Progenitor cell of endocrine pancreas (in vitro differentiated cells): ENCODE measurements around the gene SEMA3D. TPM values are rescaled to one million over a fixed set of nuclear protein-coding genes. Genes with fewer than 3 reads are reported as not detected.

Experiments used
- DNase-seq: peaks from one replicate; pipeline ENCODE4 v3.0.0; 2021; ENCODE audit warnings: low spot score; ENCODE audit not compliant: unreplicated experiment
- H3K27ac Mint-ChIP-seq: 2 replicates; pipeline ENCODE4 v1.8.0; 2021; ENCODE audit warnings: mild to moderate bottlenecking, moderate library complexity, mixed read lengths
- H3K27me3 Mint-ChIP-seq: 2 replicates; pipeline ENCODE4 v1.8.0; 2021; ENCODE audit warnings: mixed read lengths
- H3K36me3 Mint-ChIP-seq: 2 replicates; pipeline ENCODE4 v1.8.0; 2022; ENCODE audit warnings: mixed read lengths; ENCODE audit not compliant: insufficient read depth
- H3K4me1 Mint-ChIP-seq: 2 replicates; pipeline ENCODE4 v1.8.0; 2021; ENCODE audit warnings: low read depth, mixed read lengths
- H3K4me3 Mint-ChIP-seq: 2 replicates; pipeline ENCODE4 v1.8.0; 2021; ENCODE audit warnings: low read depth, mild to moderate bottlenecking, moderate library complexity, mixed read lengths
- H3K9me3 Mint-ChIP-seq: 2 replicates; pipeline ENCODE4 v1.8.0; 2021; ENCODE audit warnings: low read depth, mixed read lengths
- CTCF ChIP-seq: fragments of 200-600 bp; sonication (generic); IDR thresholded peaks from one replicate; pipeline ENCODE4 v1.5.0; 2021; ENCODE audit warnings: antibody characterized with exemption, mild to moderate bottlenecking; ENCODE audit not compliant: unreplicated experiment
- total RNA-seq: library from RNA; stranded (reverse); gene quantifications from 2 replicates; pipeline ENCODE4 v1.2.1, GENCODE V29; 2021

Gene SEMA3D
- total RNA-seq, 1 donor from 2014 or later: 27.9 TPM

DNA sequence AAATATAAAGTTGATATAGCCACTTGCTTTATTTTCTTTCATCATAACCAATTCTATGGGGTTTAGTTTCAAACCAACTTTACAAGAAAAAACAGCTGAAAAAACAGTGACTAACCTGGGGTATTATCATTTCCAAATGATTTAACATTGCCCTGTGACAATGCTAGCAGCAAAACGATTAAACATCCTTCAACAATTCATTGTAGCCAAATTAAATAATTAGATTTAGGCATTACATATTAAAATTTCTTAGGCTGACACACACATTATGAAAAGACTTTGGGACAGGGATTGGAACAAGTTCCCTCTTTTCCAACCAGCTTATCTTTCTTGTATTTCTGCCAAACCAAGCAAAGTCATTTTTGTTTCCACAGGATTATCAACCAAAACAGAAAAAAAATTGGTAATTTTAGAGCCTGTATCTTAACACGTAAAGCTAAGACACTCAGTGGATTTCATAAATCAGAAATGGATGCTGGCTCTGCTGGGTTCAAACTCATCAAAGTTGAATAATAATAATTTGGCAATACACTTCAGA is 84.0 kb downstream of the SEMA3D start:
- DNase-seq: no peak
- Mint-ChIP-seq H3K36me3 (no peaks in the 10 kb centered on the region), H3K4me1 (peaks cover 19% of the 10 kb centered on the region), H3K9me3 (peaks cover 3% of the 10 kb centered on the region), H3K27ac (no peak overlapping the region), H3K27me3 (no peaks in the 10 kb centered on the region), H3K4me3 (no peak overlapping the region)
- TF ChIP-seq CTCF: no peak

GRCh38 chr7:85101347-85101746 is 85.5 kb downstream of the SEMA3D start:
- Mint-ChIP-seq H3K4me3 (no peak overlapping the region), H3K27me3 (no peaks in the 10 kb centered on the region), H3K4me1 (peaks cover 19% of the 10 kb centered on the region), H3K27ac (no peak overlapping the region), H3K9me3 (peaks cover 3% of the 10 kb centered on the region), H3K36me3 (peaks cover 2% of the 10 kb centered on the region)
- DNase-seq: no peak
- TF ChIP-seq CTCF: no peak

DNA sequence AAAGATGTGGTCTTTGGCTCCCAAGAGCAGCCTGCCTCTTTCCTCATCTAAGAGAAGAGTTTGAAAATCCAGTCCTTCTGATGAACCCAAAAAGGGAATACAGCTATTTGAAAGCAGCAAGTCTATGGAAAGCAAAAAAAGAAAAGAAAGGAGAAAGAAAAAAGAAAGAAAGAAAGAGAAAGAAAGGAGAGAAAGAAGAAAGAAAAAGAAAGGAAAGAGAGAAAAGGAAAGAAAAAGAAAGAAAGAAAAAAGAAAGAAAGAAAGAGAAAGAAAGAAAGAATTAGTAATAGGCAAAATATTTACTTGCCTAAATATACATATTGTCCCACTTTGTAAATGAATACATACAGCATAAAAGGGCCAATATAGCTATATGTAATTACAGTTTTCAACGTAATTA is 89.0 kb downstream of the SEMA3D start:
- Mint-ChIP-seq H3K9me3 (no peaks in the 10 kb centered on the region), H3K36me3 (peaks cover 2% of the 10 kb centered on the region), H3K27ac (no peak overlapping the region), H3K27me3 (no peaks in the 10 kb centered on the region), H3K4me3 (no peak overlapping the region), H3K4me1 (peaks cover 3% of the 10 kb centered on the region)
- TF ChIP-seq CTCF: no peak
- no peak for DNase-seq

GRCh38 chr7:85095806-85096205 is 91.0 kb downstream of the SEMA3D start:
- no peaks in the 10 kb centered on the region for H3K27me3 Mint-ChIP-seq
- H3K4me3 Mint-ChIP-seq: no peak overlapping the region
- no peaks in the 10 kb centered on the region for H3K9me3 Mint-ChIP-seq
- no peak overlapping the region for H3K27ac Mint-ChIP-seq
- no peak for DNase-seq
- H3K36me3 Mint-ChIP-seq: peaks cover 2% of the 10 kb centered on the region
- TF ChIP-seq CTCF: no peak
- H3K4me1 Mint-ChIP-seq: no peaks in the 10 kb centered on the region

GRCh38 chr7:85095366-85095765 is 91.5 kb downstream of the SEMA3D start:
- no peak for DNase-seq
- no peaks in the 10 kb centered on the region for H3K27me3 Mint-ChIP-seq
- no peak overlapping the region for H3K4me3 Mint-ChIP-seq
- H3K9me3 Mint-ChIP-seq: no peaks in the 10 kb centered on the region
- H3K27ac Mint-ChIP-seq: no peak overlapping the region
- H3K4me1 Mint-ChIP-seq: no peaks in the 10 kb centered on the region
- TF ChIP-seq CTCF: no peak
- peaks cover 2% of the 10 kb centered on the region for H3K36me3 Mint-ChIP-seq
